Activated gamma-delta T cell (primary cell): Measurements from ENCODE around the gene CHST5.
"Not testable (repeated sequence)": the region's sequence is repeated elsewhere in the genome, so short reads cannot be mapped to it uniquely, and the experiment has no call there.

Source experiments
- DNase-seq: peaks from one replicate; lab custom pipeline; 2025; lab: John Stamatoyannopoulos, UW

The CHST5 gene

DNA sequence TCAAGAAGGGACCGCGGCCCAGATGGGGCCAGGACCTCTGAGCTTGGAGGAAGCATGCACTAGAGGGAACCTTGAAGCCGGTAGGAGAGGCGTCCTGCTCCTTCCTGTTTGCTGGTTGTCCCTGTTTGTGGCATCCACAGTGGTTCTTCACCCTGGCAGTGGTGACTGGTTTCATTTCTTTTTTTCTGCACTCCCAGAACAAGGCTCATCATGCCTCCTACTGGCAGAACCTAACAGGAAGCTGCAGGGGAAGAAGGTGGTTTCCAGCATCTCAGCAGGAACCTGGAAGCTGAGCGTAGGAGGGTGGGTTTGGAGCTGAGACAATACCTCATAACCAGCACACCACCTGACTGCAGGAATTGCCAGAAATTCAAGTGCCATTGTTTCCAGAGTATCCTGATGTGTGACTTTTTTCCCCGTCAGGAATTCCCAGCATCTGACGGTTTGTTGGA, 14.3 kb upstream of the CHST5 start:
- DNase-seq = no peak

DNA sequence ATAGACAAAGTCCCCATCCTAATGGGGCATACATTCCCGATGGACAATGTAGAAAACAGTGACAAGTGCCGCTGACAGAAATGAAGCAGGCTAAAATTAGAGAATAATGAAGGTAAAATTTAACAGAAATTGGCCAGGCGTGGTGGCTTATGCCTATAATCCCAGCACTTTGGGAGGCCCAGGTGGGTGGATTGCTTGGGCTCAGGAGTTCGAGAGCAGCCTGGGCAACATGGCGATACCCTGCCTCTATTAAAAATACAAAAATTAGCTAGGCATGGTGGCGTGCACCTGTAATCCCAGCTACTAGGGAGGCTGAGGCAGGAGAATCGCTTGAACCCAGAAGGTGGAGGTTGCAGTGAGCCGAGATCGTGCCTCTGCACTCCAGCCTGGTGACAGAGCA, 12.5 kb upstream of the CHST5 start:
- DNase-seq = not testable (repeated sequence)

- no peak for DNase-seq
Observed at GRCh38 chr16:75546293-75546692, 10.4 kb upstream of the CHST5 start.

DNA sequence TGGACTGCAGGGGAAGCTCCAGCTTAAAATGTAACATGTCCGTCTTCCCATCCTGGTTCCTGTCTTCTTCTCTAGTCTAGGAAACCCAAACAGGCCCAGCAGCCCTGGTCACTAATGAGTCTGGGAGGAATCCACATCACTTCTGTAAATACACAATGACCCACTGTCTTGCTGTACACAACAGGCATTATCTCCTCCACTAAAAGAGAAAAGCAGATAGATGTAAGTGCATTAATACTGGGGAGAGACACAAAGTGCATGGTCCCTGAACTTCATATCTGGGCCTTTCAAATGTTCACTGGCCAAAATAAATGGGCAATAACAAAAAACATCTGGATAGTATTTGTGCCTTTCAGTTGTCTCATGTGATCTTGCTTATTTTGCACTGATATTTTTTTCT, 10.0 kb upstream of the CHST5 start:
- not testable (repeated sequence) for DNase-seq

GRCh38 chr16:75542462-75542861, 6.6 kb upstream of the CHST5 start:
- not testable (repeated sequence) for DNase-seq

DNA sequence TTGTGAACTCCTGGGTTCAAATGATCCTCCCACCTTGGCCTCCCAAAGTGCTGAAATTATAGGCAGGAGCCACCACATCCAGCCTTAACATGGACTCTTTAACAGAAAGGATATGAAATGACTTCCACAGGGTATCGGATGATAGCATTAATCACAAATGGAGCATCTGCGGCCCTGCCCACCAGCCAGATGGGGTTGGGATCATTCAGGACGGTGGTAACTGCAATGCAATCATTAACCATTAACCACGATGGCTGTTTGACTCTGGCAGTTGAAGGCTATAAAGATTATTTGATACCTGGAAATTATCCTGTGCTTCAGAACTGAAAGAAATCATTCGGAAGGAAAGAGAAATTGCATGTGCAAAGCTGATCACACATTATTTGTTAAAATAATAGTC, 5.3 kb upstream of the CHST5 start:
- no peak for DNase-seq

GRCh38 chr16:75538882-75539565, 3.1 kb upstream of the CHST5 start:
- DNase-seq = not testable (repeated sequence)

DNA sequence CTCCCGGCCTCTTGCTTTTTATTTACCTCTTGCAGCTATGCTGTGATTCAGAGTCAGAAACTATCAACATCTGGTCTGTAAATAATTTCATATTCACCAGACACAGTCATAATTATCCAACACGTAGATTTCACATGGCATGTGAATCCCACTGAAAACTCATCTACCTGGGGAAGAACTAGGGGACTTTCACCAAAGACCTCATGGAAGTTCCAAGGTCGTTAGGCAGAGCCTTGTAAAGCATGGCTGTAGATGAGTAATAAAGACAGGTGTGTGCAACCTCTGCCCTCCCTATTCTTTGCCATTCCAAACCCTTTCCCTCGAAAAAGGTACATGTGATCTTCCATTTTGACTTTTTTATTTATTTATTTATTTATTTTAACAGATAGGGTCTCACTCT, 1.9 kb upstream of the CHST5 start:
- no peak for DNase-seq

GRCh38 chr16:75535211-75535843, 581 bp downstream of the CHST5 start:
- DNase-seq = no peak

DNA sequence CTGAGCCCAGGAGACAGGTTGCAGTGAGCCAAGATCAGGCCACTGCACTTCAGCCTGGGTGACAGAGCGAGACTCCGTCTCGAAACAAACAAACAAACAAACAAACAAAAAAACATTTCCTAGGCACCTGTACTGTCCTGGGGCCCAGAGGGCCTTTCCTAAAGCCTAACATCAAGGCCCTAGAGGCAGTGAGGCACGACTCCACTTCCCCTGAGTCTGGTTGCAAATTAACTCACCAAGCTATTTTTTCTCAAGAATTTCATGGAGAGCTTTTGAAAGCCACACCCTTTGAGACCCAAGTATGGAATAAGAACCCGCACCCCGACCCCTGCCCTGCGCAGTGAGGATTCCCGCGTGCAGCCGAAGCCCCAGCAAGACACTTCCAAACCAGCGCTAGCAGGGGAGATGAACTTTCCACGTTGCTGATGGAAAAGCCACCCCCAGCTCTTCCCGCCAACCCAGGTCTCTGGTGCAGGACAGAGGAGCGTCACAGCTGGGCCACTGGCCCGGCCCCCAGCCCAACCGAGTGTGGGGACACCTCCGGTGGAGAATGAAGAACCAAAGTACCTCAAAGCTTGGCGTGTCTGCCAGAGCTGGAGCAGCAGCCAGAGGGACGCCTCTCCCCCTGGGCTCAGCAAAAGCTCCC, 1.2 kb downstream of the CHST5 start:
- DNase-seq = no peak

GRCh38 chr16:75532791-75533190, 3.1 kb downstream of the CHST5 start:
- DNase-seq = no peak

DNA sequence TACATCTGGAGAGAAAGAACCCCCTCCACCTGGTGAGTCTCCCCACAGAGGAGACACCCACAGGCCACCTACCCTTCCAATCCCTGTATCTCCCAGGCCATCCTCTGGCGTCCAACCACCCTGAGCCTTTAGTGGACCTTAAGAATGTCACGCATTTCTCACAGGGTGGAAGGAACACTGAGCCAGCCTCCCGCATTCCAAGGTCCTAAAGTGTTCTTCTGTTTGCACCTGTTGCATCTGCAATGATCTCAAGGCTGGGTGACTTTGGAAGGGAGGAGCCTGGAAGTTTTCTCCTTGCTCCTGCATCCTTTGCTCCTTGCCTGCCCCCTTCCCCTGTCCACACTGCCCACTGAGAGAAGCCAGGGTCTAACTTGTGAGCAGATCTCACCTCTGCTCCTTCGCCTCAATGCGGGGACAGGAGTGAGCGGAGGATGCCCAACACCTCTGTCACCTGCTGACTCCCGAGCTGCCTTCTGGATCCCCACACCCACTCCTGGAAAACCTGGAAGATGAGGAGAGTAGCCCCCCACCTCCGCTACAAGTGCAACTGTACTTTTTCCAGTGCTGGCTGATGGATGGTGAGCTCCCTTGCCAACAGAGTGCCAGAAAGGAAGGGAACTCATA, 3.7 kb downstream of the CHST5 start:
- no peak for DNase-seq

DNA sequence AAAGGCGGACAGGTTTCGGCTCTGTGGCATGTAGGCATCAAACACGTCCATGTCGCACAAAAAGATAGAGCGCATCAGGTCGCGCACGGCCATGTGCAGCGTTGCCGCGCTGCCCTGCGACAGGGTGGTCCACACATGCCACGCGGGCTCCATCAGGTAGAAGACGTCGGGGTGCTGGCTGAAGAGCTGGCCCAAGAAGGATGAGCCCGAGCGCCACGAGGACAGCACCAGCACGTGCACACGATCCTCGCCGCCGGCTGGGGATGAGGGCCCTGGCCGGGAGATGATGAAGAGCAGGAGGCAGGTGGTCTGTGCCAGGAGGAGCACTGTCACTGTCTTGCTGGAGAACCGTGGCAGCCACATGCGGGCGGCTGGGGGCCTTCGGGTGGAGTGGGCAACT, 5.9 kb downstream of the CHST5 start:
- no peak for DNase-seq

DNA sequence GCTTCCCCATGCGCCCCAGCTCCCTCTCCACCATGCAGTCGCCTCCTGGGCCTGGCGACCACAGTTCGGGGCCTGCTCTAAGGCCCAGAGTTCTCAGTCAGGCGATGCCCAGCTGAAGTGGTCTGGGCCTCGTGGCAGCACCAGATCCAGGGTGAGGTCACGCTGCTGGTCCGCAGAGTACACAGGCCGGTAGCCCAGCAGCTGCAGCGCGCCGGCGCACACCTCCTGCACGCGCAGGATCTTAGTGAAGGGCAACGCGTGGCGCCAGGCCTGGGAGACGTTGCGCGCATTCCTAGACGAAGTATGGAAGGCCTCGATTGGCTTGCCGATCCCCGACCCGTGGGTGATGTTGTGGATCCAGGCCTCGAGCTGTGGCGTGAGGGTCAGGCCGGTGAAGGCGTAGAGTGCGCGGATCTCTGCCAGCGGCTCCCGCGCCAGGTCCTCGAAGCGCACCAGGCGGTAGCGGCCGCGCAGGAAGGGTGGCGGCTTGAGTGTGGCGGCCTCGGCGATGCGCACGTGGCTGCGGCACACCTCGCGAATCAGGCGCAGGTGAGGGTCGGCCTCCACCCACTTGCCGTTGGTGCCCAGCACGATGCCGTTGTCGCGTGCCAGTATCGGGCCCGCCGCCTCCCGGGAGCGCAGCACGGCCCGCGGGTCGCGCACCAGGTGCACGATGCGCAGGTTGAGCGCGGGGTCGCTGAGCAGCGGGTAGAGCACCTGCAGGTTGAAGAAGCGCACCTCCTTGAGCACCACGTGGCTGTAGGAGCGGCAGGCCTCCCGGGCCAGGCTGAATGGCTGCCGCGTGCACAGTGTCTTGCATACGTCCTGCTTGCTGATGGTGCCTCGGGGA, 6.6 kb downstream of the CHST5 start:
- DNase-seq = no peak

DNA sequence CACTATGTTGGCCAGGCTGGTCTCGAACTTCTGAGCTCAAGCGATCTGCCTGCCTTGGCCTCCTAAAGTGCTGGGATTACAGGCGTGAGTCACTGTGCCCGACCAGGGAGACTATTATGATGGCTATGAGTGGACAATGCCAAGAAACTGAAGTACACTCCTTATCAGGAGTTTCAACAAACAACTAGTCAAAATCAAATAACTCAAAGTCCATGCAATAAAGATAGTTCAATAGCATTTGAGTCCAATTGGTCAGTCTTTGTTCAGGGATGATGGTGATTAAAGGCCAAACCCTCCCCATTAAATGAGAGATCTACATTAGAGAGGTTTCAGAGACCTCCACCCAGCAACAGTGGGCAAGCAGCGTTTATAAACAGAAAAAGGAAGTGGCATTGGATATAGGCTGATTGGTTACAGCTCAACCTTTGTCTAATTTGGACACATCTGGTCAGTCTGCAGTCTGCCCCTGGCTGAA, 8.0 kb downstream of the CHST5 start:
- DNase-seq = no peak

DNA sequence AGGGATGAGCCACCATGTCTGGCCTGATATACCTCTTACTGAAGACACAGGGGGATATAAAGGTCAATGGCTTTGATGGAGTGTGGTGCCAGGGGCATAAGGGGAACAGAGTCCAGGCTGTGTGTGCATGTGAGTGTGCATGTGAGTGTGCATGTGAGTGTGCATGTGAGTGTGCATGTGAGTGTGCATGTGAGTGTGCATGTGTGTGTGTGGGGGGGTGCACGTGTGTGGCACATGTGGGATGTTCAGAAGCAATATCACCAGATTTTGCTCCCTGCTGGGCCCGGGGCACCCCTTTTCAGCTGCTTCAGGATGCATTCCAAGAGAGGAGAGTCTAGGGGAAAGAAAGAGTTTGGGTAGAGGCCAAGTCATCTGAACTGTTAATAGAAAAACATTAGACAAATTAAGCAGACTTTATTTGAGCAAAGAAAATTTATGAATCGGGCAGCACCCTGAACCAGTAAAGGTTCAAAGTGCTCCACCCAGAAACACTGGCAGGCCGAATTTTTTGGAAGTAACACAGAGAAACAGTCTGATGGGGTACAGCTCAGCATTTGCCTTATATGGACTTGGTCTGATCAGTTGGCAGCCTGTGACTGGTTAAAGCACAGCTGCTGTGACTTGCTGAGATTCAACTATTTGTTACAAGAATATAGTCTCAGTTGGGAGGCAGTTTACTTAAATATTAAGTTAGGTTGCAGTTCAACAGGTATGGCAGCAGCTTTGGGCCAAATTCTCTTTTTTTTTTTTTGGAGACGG, 9.7 kb downstream of the CHST5 start:
- DNase-seq = no peak

GRCh38 chr16:75519175-75519574, 16.7 kb downstream of the CHST5 start:
- no peak for DNase-seq

GRCh38 chr16:75516189-75516966, 19.5 kb downstream of the CHST5 start:
- DNase-seq = not testable (repeated sequence)

DNA sequence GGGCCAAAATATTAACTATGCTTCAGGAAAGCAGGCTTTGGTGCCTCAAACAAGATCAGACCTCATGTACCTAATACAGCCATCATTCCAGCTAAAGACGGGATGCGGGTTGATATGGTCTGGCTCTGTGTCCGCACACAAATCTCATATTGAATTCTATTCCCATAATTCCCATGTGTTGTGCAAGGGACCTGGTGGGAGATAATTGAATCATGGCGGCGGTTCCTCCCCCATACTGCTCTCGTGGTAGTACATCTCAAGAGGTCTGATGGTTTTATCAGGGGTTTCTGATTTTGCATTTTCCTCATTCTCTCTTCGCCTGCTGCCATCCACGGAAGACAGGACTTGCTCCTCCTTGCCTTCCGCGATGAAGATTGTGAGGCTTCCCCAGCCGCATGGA, 21.6 kb downstream of the CHST5 start:
- DNase-seq = no peak

- DNase-seq = no peak
Observed at GRCh38 chr16:75506574-75506973, 29.3 kb downstream of the CHST5 start.
